Measurements from ENCODE around the gene FLOT1. TPM values are rescaled to one million over a fixed set of nuclear protein-coding genes. Genes with fewer than 3 reads are reported as not detected.
A peak's percentile ranks its signal among the peaks of the same experiment; 100 is the strongest.

The FLOT1 gene
- total and polyA plus RNA-seq, 2 of the 13 experiments (the other 11 are each of a cell fraction or from before 2014, with no cell fraction given) = 82.3 to 130 TPM

- TF ChIP-seq HNF1A (IDR thresholded peaks at IDR 0.05; ENCODE audit: low read depth) (no peak), HNF1A (CRISPR knock-in tag; IDR thresholded peaks at IDR 0.05; ENCODE audit: borderline replicate concordance) (no peak)
These were observed 1.3 kb downstream of the FLOT1 start (continued) for GRCh38 chr6:30741063-30741779.

- H3K27me3 ChIP-seq (ENCODE audit: control insufficient read depth in 1 of 2, insufficient read depth in 2 of 2, low read length in 2 of 2) = no peaks in the 10 kb centered on the region; a peak in 1 of 5 replicates
- H2AFZ ChIP-seq (ENCODE audit: low read length) = no peak overlapping the region
- WGBS (ENCODE audit: low lambda C conversion rate) = 89% methylated on average over 2 of the region's 2 CpGs
- TF ChIP-seq KLF16 (CRISPR knock-in tag; IDR thresholded peaks at IDR 0.05) = 0 out of 4 replicates have a peak, but pooled peaks of 1 of the 2 experiments have one; percentile 12
- TF ChIP-seq POLR2G (IDR thresholded peaks at IDR 0.05; ENCODE audit: low read depth, low read length) = peak; percentile 9; the same call in 1 of the 2 replicates
- TF ChIP-seq SMARCC2 (IDR thresholded peaks at IDR 0.05) = no peak
- H3K79me2 ChIP-seq (ENCODE audit: insufficient read depth, low read length) = peaks cover 24% of the 10 kb centered on the region
- CTCF ChIA-PET (ENCODE audit: low intra/inter-chr PET ratio, low total read pairs) = no interaction called here
- peak overlapping the region; percentile 37; the same call in 1 of the 2 replicates for H3K9ac ChIP-seq (ENCODE audit: insufficient read depth, low read depth, low read length)
- H4K20me1 ChIP-seq (ENCODE audit: insufficient read depth, low read length) = peaks cover 15% of the 10 kb centered on the region
- H3K4me1 ChIP-seq (ENCODE audit: insufficient read depth, low read length) = peaks cover 64% of the 10 kb centered on the region
- peak overlapping the region; percentile 36 for H3K27ac ChIP-seq (ENCODE audit: extremely low read length, insufficient read depth, low read length)
- DNase-seq (ENCODE audit: low spot score) = no peak
- FAIRE-seq = no peak
- no peak for ATAC-seq
- H3K36me3 ChIP-seq (replicated peaks in 1 of 2; ENCODE audit: control insufficient read depth in 1 of 2, insufficient read depth in 2 of 2, low read length in 2 of 2) = peaks cover 9 to 35% of the 10 kb centered on the region in 2 experiments
- POLR2A ChIA-PET = interaction anchor here (0.7 to 16.9 kb wide), 17 partner anchors 8 to 125 kb away, joined by 3 to 414 read pairs (median 8); no protein-coding TSS in a partner anchor
- peak overlapping the region; percentile 25 for H3K4me2 ChIP-seq (ENCODE audit: low read depth, low read length)
- no peak overlapping the region for H3K4me3 ChIP-seq (replicated peaks in 1 of 3; ENCODE audit: insufficient read depth in 1 of 3, low read depth in 2 of 3, low read length in 3 of 3)
- intact Hi-C loops (cut with micrococcal nuclease; ENCODE audit: unreplicated experiment) (no loop called here), in situ Hi-C loops (cut with HindIII; ENCODE audit: extremely low pct_ligation_motif_present, low pct_unique_long_range_greater_than_20kb) (loop anchor here (5.0 kb wide), 2 partner anchors 87 to 137 kb away; no protein-coding TSS in a partner anchor)
- H3K9me3 ChIP-seq (ENCODE audit: low read length) = no peaks in the 10 kb centered on the region
- BruUV-seq (replicated peaks) = no TSS peak
These were observed 2.0 kb downstream of the FLOT1 start for GRCh38 chr6:30740540-30740870.
